GM12864 (cell line): ENCODE data around the gene IL21R.

Experiments
- DNase-seq: peaks from one replicate; pipeline ENCODE4 v3.0.0-alpha.2; 2011; ENCODE audit warnings: low read depth
- H3K4me3 ChIP-seq: 2 replicates; pipeline ENCODE4 v1.5.1; 2011; ENCODE audit warnings: mild to moderate bottlenecking, low read depth, low read length, control low read depth
- TF ChIP-seq, protein P1 (sequence below): IDR thresholded peaks from 2 replicates; pipeline ENCODE4 v1.5.1; 2011; ENCODE audit warnings: low read depth, mild to moderate bottlenecking, moderate library complexity, low read length, control low read depth, inconsistent platforms; ENCODE audit errors: missing control alignments

IL21R gene

DNA sequence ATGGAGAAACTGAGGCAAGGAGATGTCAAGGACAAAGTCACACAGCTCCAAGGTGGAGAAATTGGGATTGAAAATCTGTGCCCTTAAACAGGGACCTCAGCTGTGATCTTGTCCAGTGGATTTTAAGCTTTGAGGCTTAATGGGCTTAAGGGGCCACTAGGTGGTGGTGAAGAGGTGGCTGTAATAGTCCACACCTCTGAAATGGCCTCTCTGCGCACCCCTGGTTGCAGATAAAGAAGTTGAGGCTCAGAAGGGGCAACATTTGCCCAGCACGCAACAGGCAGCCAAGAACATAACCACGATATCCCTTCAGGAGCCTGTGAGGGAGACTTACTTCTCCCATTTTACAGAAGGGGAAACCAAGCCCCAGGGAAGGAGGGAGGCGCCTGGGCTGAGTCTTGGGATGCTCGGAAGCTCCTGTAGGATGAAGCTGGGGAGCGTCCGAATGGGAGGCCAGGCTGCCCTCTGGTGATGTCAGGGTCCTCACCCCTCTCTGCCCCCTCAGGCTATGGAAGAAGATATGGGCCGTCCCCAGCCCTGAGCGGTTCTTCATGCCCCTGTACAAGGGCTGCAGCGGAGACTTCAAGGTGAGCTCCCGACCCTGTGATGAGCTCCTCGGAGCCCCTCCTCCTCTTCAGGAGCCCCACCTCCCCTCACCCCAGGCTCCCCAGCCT lies 43.7 kb downstream of the IL21R start:
- DNase-seq: no peak
- TF ChIP-seq, protein P1, sequence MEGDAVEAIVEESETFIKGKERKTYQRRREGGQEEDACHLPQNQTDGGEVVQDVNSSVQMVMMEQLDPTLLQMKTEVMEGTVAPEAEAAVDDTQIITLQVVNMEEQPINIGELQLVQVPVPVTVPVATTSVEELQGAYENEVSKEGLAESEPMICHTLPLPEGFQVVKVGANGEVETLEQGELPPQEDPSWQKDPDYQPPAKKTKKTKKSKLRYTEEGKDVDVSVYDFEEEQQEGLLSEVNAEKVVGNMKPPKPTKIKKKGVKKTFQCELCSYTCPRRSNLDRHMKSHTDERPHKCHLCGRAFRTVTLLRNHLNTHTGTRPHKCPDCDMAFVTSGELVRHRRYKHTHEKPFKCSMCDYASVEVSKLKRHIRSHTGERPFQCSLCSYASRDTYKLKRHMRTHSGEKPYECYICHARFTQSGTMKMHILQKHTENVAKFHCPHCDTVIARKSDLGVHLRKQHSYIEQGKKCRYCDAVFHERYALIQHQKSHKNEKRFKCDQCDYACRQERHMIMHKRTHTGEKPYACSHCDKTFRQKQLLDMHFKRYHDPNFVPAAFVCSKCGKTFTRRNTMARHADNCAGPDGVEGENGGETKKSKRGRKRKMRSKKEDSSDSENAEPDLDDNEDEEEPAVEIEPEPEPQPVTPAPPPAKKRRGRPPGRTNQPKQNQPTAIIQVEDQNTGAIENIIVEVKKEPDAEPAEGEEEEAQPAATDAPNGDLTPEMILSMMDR: no peak
- no peak overlapping the region for H3K4me3 ChIP-seq

DNA sequence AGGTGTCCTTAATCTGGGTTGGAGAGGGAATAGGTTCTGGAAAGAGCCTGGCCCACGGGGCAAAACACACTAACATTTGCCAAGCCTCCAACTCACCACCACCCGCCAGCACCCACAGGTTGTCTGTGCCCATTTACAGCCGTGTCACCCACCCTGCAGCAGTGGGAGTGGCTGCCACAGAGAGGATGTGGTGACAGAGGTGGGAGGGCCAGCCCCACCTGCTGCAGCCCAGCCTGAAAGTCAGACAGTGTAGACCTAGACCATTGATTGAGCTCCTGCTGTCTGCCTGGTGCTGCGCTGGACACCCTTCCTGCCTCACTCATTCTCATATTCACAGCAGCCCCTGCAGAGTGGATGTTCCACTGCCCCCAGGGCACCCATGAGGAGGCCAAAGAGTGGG lies 44.7 kb downstream of the IL21R start:
- TF ChIP-seq, protein P1: no peak
- DNase-seq: no peak

DNA sequence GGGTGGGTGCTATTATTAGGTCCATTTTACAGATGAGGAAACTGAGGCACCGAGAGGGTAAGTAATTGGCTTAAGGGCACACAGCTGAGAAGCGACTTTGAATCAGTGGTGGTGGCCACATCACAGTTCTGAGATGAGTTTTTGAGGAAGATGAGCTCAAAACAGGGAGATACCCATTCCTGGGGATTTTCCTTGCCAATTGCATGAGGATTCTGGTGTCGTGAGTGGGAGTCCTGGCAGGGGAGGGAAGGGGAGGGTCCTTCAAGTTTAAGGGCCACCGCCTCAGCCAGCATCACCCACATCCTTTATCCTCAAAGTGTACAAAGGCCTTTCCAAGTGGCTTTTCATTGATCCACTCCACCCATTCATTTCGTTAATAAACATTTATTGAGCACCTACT lies 45.3 kb downstream of the IL21R start:
- DNase-seq: no peak
- TF ChIP-seq, protein P1: no peak
- H3K4me3 ChIP-seq: no peak overlapping the region

More for the DNA sequence above, 44.7 kb downstream of the IL21R start:
- H3K4me3 ChIP-seq: no peak overlapping the region

DNA sequence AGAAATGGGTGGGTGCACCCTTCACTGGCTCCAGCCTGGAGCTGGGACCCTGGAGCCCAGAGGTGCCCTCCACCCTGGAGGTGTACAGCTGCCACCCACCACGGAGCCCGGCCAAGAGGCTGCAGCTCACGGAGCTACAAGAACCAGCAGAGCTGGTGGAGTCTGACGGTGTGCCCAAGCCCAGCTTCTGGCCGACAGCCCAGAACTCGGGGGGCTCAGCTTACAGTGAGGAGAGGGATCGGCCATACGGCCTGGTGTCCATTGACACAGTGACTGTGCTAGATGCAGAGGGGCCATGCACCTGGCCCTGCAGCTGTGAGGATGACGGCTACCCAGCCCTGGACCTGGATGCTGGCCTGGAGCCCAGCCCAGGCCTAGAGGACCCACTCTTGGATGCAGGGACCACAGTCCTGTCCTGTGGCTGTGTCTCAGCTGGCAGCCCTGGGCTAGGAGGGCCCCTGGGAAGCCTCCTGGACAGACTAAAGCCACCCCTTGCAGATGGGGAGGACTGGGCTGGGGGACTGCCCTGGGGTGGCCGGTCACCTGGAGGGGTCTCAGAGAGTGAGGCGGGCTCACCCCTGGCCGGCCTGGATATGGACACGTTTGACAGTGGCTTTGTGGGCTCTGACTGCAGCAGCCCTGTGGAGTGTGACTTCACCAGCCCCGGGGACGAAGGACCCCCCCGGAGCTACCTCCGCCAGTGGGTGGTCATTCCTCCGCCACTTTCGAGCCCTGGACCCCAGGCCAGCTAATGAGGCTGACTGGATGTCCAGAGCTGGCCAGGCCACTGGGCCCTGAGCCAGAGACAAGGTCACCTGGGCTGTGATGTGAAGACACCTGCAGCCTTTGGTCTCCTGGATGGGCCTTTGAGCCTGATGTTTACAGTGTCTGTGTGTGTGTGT lies 46.8 kb downstream of the IL21R start:
- no peak overlapping the region for H3K4me3 ChIP-seq
- TF ChIP-seq, protein P1: no peak
- DNase-seq: no peak

DNA sequence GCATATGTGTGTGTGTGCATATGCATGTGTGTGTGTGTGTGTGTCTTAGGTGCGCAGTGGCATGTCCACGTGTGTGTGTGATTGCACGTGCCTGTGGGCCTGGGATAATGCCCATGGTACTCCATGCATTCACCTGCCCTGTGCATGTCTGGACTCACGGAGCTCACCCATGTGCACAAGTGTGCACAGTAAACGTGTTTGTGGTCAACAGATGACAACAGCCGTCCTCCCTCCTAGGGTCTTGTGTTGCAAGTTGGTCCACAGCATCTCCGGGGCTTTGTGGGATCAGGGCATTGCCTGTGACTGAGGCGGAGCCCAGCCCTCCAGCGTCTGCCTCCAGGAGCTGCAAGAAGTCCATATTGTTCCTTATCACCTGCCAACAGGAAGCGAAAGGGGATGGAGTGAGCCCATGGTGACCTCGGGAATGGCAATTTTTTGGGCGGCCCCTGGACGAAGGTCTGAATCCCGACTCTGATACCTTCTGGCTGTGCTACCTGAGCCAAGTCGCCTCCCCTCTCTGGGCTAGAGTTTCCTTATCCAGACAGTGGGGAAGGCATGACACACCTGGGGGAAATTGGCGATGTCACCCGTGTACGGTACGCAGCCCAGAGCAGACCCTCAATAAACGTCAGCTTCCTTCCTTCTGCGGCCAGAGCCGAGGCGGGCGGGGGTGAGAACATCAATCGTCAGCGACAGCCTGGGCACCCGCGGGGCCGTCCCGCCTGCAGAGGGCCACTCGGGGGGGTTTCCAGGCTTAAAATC lies 47.6 kb downstream of the IL21R start:
- no peak overlapping the region for H3K4me3 ChIP-seq
- TF ChIP-seq, protein P1: no peak
- no peak for DNase-seq

DNA sequence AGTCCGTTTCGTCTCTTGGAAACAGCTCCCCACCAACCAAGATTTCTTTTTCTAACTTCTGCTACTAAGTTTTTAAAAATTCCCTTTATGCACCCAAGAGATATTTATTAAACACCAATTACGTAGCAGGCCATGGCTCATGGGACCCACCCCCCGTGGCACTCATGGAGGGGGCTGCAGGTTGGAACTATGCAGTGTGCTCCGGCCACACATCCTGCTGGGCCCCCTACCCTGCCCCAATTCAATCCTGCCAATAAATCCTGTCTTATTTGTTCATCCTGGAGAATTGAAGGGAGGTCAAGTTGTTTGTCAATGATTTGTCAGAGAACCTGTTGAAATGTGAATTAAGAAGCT lies 48.2 kb downstream of the IL21R start:
- TF ChIP-seq, protein P1: no peak
- no peak for DNase-seq
- no peak overlapping the region for H3K4me3 ChIP-seq
